Measurements from ENCODE around the gene TMEM121B.

GRCh38 chr22:17115945-17116565 lies 5.1 kb downstream of the TMEM121B start:
- TF ChIP-seq CTCF (IDR thresholded peaks at IDR 0.05) (no peak), POLR2A (IDR thresholded peaks at IDR 0.05) (no peak)

Data from uterus (tissue), 2 donors.